HPDE6-E6E7 (cell line): ENCODE results near the gene POU6F2.

Experiments
- DNase-seq: peaks from one replicate; pipeline ENCODE4 v3.0.0; 2011; ENCODE audit warnings: missing footprints; ENCODE audit errors: extremely low spot score

The POU6F2 gene

GRCh38 chr7:39252916-39253315 is 275.2 kb downstream of the POU6F2 start:
- no peak for DNase-seq

- DNase-seq = no peak
Observed at GRCh38 chr7:39259391-39260003, 281.8 kb downstream of the POU6F2 start.

- no peak for DNase-seq
Observed at GRCh38 chr7:39260279-39260844, 282.7 kb downstream of the POU6F2 start.

GRCh38 chr7:39261771-39262170 is 284.1 kb downstream of the POU6F2 start:
- DNase-seq = no peak

- no peak for DNase-seq
Observed at GRCh38 chr7:39265641-39266591, 288.2 kb downstream of the POU6F2 start.

- DNase-seq = no peak
Observed at GRCh38 chr7:39269034-39269433, 291.3 kb downstream of the POU6F2 start.

GRCh38 chr7:39270018-39270417 is 292.3 kb downstream of the POU6F2 start:
- no peak for DNase-seq

GRCh38 chr7:39271402-39271801 is 293.7 kb downstream of the POU6F2 start:
- DNase-seq = no peak

- no peak for DNase-seq
Observed at GRCh38 chr7:39272111-39272510, 294.4 kb downstream of the POU6F2 start.

GRCh38 chr7:39272691-39273090 is 295.0 kb downstream of the POU6F2 start:
- no peak for DNase-seq

- DNase-seq = no peak
Observed at GRCh38 chr7:39280337-39280736, 302.6 kb downstream of the POU6F2 start.

- no peak for DNase-seq
Observed at GRCh38 chr7:39285256-39285655, 307.5 kb downstream of the POU6F2 start.

- DNase-seq = no peak
Observed at GRCh38 chr7:39288303-39288702, 310.6 kb downstream of the POU6F2 start.

- DNase-seq = no peak
Observed at GRCh38 chr7:39291628-39292410, 314.1 kb downstream of the POU6F2 start.

GRCh38 chr7:39293056-39293823 is 315.5 kb downstream of the POU6F2 start:
- DNase-seq = no peak

- no peak for DNase-seq
Observed at GRCh38 chr7:39294022-39294421, 316.3 kb downstream of the POU6F2 start.

- DNase-seq = no peak
Observed at GRCh38 chr7:39295796-39296195, 318.1 kb downstream of the POU6F2 start.

- no peak for DNase-seq
Observed at GRCh38 chr7:39299695-39300094, 322.0 kb downstream of the POU6F2 start.

GRCh38 chr7:39300276-39300675 is 322.6 kb downstream of the POU6F2 start:
- no peak for DNase-seq

GRCh38 chr7:39301543-39301942 is 323.8 kb downstream of the POU6F2 start:
- no peak for DNase-seq

GRCh38 chr7:39304178-39304577 is 326.5 kb downstream of the POU6F2 start:
- no peak for DNase-seq
